ENCODE data around the gene SH3PXD2B.

GRCh38 chr5:172446336-172447051 lies 7.8 kb downstream of the SH3PXD2B start:
- TF ChIP-seq CTCF (IDR thresholded peaks at IDR 0.05) (no peak), EP300 (IDR thresholded peaks at IDR 0.05) (no peak)

All from stomach (tissue), 4 donors.